ENCODE data around the gene GKN1. TPM values are rescaled to one million over a fixed set of nuclear protein-coding genes. Genes with fewer than 3 reads are reported as not detected.
A peak's percentile ranks its signal among the peaks of the same experiment; 100 is the strongest.

GKN1 gene
- total and polyA plus RNA-seq, 4 experiments from 2014 or later = not detected

DNA sequence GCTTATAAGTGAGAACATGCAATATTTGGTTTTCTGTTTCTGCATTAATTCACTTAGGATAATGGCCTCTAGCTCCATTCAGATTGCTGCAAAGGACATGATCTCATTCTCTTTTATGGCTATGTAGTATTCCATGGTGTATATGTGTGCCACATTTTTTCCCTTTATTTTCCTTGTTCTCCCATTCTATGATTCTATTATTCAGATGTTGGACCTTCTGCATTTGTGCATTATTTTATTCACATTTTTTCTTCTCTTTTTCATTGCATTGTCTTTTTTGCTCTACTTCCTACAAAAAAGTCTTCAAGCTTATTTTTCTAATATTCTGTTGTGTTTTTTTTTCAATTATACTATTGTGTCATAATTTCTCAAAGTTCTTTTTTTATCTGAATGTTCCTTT is 27.4 kb downstream of the GKN1 start:
- DNase-seq = no peak
- H3K4me3 Mint-ChIP-seq = no peak overlapping the region
- H3K27me3 ChIP-seq (ENCODE audit: insufficient read depth, low read length) = no peaks in the 10 kb centered on the region
- H3K4me1 ChIP-seq (ENCODE audit: insufficient read depth, low read length) = no peaks in the 10 kb centered on the region
- no peak overlapping the region for H3K27ac Mint-ChIP-seq
- no peaks in the 10 kb centered on the region for H3K36me3 ChIP-seq (ENCODE audit: insufficient read depth, low read length)
- H3K9me3 ChIP-seq (ENCODE audit: control insufficient read depth in 1 of 2, low read length in 2 of 2) = no peaks in the 10 kb centered on the region
- no peaks in the 10 kb centered on the region for H3K4me1 Mint-ChIP-seq
- ChIA-PET POLR2A (ENCODE audit: partially characterized antibody) (no interaction called here), CTCF (ENCODE audit: partially characterized antibody) (interaction anchor here (0.8 to 5.4 kb wide), 2 partner anchors 10 to 13 kb away, joined by 3 to 24 read pairs; partner anchors contain the start of gene ANTXR1)
- H3K9me3 Mint-ChIP-seq = peaks cover 0 to 27% (median 22%) of the 10 kb centered on the region in 8 donors
- no peak overlapping the region for H3K27ac ChIP-seq (ENCODE audit: low read depth, low read length)
- no peak overlapping the region for H3K4me3 ChIP-seq (ENCODE audit: low read length in 2 of 2)
- intact Hi-C loops (cut with micrococcal nuclease) = no loop called here
- H3K27me3 Mint-ChIP-seq = peaks cover 21 to 44% of the 10 kb centered on the region in 2 donors
- peaks cover 0 to 14% of the 10 kb centered on the region in 2 donors for H3K36me3 Mint-ChIP-seq

DNA sequence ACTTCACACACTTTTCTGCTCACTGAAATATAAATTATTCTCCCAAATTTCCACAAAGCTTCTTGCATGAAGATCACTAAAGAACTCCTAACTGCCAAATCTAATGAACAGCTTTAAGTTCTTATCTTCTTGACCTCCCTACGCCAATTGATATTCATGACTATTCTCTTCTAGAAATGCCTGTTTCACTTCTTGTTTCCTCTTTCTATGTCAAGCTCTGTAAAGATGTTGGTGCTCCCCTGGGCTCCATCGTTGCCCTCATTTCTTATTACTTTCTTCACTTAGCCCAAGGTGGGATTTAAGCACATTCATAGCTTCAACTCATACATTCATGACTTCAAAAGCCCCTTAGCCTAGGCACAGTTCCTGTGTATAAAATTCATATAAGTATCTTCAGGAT is 29.3 kb downstream of the GKN1 start:
- H3K36me3 Mint-ChIP-seq = peaks cover 0 to 14% of the 10 kb centered on the region in 2 donors
- no peaks in the 10 kb centered on the region for H3K27me3 ChIP-seq (ENCODE audit: insufficient read depth, low read length)
- no peak overlapping the region for H3K27ac ChIP-seq (ENCODE audit: low read depth, low read length)
- H3K4me3 ChIP-seq (ENCODE audit: low read length in 2 of 2) = no peak overlapping the region
- H3K36me3 ChIP-seq (ENCODE audit: insufficient read depth, low read length) = no peaks in the 10 kb centered on the region
- no peaks in the 10 kb centered on the region for H3K4me1 Mint-ChIP-seq
- H3K4me1 ChIP-seq (ENCODE audit: insufficient read depth, low read length) = no peaks in the 10 kb centered on the region
- no peak overlapping the region for H3K4me3 Mint-ChIP-seq
- ChIA-PET CTCF (ENCODE audit: partially characterized antibody) (interaction anchor here (5.4 kb wide), 1 partner anchor 8 kb away, joined by 24 read pairs; the partner anchor contains the start of gene ANTXR1), POLR2A (ENCODE audit: partially characterized antibody) (no interaction called here)
- peaks cover 22 to 42% of the 10 kb centered on the region in 2 donors for H3K27me3 Mint-ChIP-seq
- no peak overlapping the region for H3K27ac Mint-ChIP-seq
- intact Hi-C loops (cut with micrococcal nuclease) = no loop called here
- peaks cover 0 to 27% (median 22%) of the 10 kb centered on the region in 8 donors for H3K9me3 Mint-ChIP-seq
- no peak for DNase-seq
- no peaks in the 10 kb centered on the region for H3K9me3 ChIP-seq (ENCODE audit: control insufficient read depth in 1 of 2, low read length in 2 of 2)

DNA sequence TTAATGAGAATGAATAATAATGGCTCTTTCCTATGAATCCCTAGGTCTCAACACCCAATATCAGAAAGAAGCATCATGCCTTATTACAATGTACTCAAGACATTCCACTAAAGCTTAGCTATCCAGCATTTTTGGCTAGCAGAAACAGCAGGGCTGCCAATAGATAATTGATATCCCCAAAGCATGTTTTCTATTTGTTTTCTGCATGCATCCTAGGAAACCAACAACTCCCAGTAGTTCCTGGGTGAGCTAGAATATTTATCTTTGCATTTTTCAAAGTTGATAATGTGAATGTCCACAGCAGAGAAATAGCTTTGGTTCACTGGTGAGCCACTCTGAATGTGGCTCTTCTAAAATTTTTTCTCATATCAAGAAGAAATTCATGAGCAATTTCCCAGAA is 32.7 kb downstream of the GKN1 start:
- CTCF ChIA-PET (ENCODE audit: partially characterized antibody) = no interaction called here
- Mint-ChIP-seq H3K36me3 (peaks cover 0 to 8% of the 10 kb centered on the region in 2 donors), H3K4me3 (no peak overlapping the region), H3K9me3 (peaks cover 0 to 16% (median 13%) of the 10 kb centered on the region in 8 donors), H3K4me1 (no peaks in the 10 kb centered on the region), H3K27me3 (peaks cover 22 to 34% of the 10 kb centered on the region in 2 donors), H3K27ac (no peak overlapping the region)
- no peaks in the 10 kb centered on the region for H3K36me3 ChIP-seq (ENCODE audit: insufficient read depth, low read length)
- peaks cover 2% of the 10 kb centered on the region for H3K27me3 ChIP-seq (ENCODE audit: insufficient read depth, low read length)
- intact Hi-C loops (cut with micrococcal nuclease) = no loop called here
- no peak for DNase-seq
- H3K4me3 ChIP-seq (ENCODE audit: low read length in 2 of 2) = no peak overlapping the region
- no peaks in the 10 kb centered on the region for H3K9me3 ChIP-seq (ENCODE audit: control insufficient read depth in 1 of 2, low read length in 2 of 2)
- POLR2A ChIA-PET (ENCODE audit: partially characterized antibody) = no interaction called here
- no peaks in the 10 kb centered on the region for H3K4me1 ChIP-seq (ENCODE audit: insufficient read depth, low read length)
- no peak overlapping the region for H3K27ac ChIP-seq (ENCODE audit: low read depth, low read length)

DNA sequence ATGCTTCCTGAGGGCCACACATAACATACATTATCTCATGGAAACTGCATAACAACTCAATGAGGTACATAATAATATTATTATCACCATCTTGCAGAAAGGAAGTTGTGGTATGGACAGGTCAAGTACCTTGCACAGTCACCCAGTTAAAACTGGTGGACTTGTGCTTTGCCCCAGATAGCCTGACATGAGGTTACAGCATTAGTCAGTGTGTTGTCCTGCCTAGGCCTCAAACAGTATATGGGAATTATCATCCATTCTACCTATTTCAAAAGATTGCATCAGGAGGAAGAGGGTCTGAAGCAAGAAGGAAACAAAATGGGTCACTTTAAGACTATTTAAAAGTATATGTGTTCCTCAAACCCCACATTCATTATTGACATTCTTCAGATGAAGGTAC is 33.2 kb downstream of the GKN1 start:
- Mint-ChIP-seq H3K27ac (no peak overlapping the region), H3K27me3 (peaks cover 25 to 34% of the 10 kb centered on the region in 2 donors), H3K9me3 (peaks cover 0 to 12% (median 9%) of the 10 kb centered on the region in 8 donors), H3K4me1 (peaks cover 1 to 3% (median 2%) of the 10 kb centered on the region in 4 donors), H3K4me3 (no peak overlapping the region), H3K36me3 (peaks cover 0 to 5% of the 10 kb centered on the region in 2 donors)
- intact Hi-C loops (cut with micrococcal nuclease) = no loop called here
- H3K4me3 ChIP-seq (ENCODE audit: low read length in 2 of 2) = no peak overlapping the region
- no peaks in the 10 kb centered on the region for H3K36me3 ChIP-seq (ENCODE audit: insufficient read depth, low read length)
- DNase-seq = no peak
- H3K9me3 ChIP-seq (ENCODE audit: control insufficient read depth in 1 of 2, low read length in 2 of 2) = no peaks in the 10 kb centered on the region
- peaks cover 7% of the 10 kb centered on the region for H3K27me3 ChIP-seq (ENCODE audit: insufficient read depth, low read length)
- no peak overlapping the region for H3K27ac ChIP-seq (ENCODE audit: low read depth, low read length)
- peaks cover 1% of the 10 kb centered on the region for H3K4me1 ChIP-seq (ENCODE audit: insufficient read depth, low read length)
- CTCF ChIA-PET (ENCODE audit: partially characterized antibody) = no interaction called here
- POLR2A ChIA-PET (ENCODE audit: partially characterized antibody) = no interaction called here

- CTCF ChIA-PET (ENCODE audit: partially characterized antibody) = interaction anchor here (3.2 kb wide), 1 partner anchor 9 kb away, joined by 24 read pairs; no protein-coding TSS in a partner anchor
Observed at GRCh38 chr2:69010437-69011194, 36.2 kb downstream of the GKN1 start.

GRCh38 chr2:69011611-69012157 is 37.2 kb downstream of the GKN1 start:
- Mint-ChIP-seq H3K9me3 (no peaks in the 10 kb centered on the region), H3K4me3 (peak overlapping the region in 4 of 8 donors; percentile 54 to 84 (median 81)), H3K4me1 (peaks cover 11 to 17% (median 16%) of the 10 kb centered on the region in 4 donors), H3K27ac (no peak overlapping the region), H3K27me3 (peaks cover 28 to 33% of the 10 kb centered on the region in 2 donors), H3K36me3 (no peaks in the 10 kb centered on the region)
- ChIA-PET CTCF (ENCODE audit: partially characterized antibody) (interaction anchor here (1.0 to 3.2 kb wide), 4 partner anchors 10 to 16 kb away, joined by 3 to 24 read pairs (median 7); no protein-coding TSS in a partner anchor), POLR2A (ENCODE audit: partially characterized antibody) (no interaction called here)
- Histone ChIP-seq H3K9me3 (ENCODE audit: control insufficient read depth in 1 of 2, low read length in 2 of 2) (no peaks in the 10 kb centered on the region), H3K27me3 (ENCODE audit: insufficient read depth, low read length) (peaks cover 32% of the 10 kb centered on the region), H3K36me3 (ENCODE audit: insufficient read depth, low read length) (no peaks in the 10 kb centered on the region), H3K4me1 (ENCODE audit: insufficient read depth, low read length) (peaks cover 11% of the 10 kb centered on the region), H3K4me3 (ENCODE audit: low read length in 2 of 2) (no peak overlapping the region), H3K27ac (ENCODE audit: low read depth, low read length) (no peak overlapping the region)
- intact Hi-C loops (cut with micrococcal nuclease) = loop anchor here (2.0 kb wide), 1 partner anchor 295 kb away; no protein-coding TSS in a partner anchor
- DNase-seq = no peak

More at GRCh38 chr2:69010437-69011194, 36.2 kb downstream of the GKN1 start:
- POLR2A ChIA-PET (ENCODE audit: partially characterized antibody) = no interaction called here
- Mint-ChIP-seq H3K27ac (no peak overlapping the region), H3K4me1 (peaks cover 11 to 17% (median 16%) of the 10 kb centered on the region in 4 donors), H3K27me3 (peaks cover 27 to 35% of the 10 kb centered on the region in 2 donors), H3K4me3 (no peak overlapping the region), H3K36me3 (no peaks in the 10 kb centered on the region), H3K9me3 (no peaks in the 10 kb centered on the region)
- intact Hi-C loops (cut with micrococcal nuclease) = no loop called here
- H3K4me1 ChIP-seq (ENCODE audit: insufficient read depth, low read length) = peaks cover 11% of the 10 kb centered on the region
- no peaks in the 10 kb centered on the region for H3K36me3 ChIP-seq (ENCODE audit: insufficient read depth, low read length)
- no peak overlapping the region for H3K27ac ChIP-seq (ENCODE audit: low read depth, low read length)
- no peak overlapping the region for H3K4me3 ChIP-seq (ENCODE audit: low read length in 2 of 2)
- H3K27me3 ChIP-seq (ENCODE audit: insufficient read depth, low read length) = peaks cover 25% of the 10 kb centered on the region
- H3K9me3 ChIP-seq (ENCODE audit: control insufficient read depth in 1 of 2, low read length in 2 of 2) = no peaks in the 10 kb centered on the region
- DNase-seq = no peak

Measured in CD4-positive, alpha-beta memory T cell (primary cell).